CD4-positive, alpha-beta T cell treated with Interleukin-2 at 100 ng/mL for 4 hours (primary cell): ENCODE results near the gene VPS33A.
"Not testable (repeated sequence)": the region's sequence is repeated elsewhere in the genome, so short reads cannot be mapped to it uniquely, and the experiment has no call there.

Experiments
- DNase-seq: peaks from one replicate; pipeline ENCODE4 v3.0.0-alpha.2; 2020; ENCODE audit warnings: low spot score

Gene VPS33A

GRCh38 chr12:122266230-122266901 lies at the start of gene VPS33A:
Gene VPS33A (minus strand): TSS chr12:122266494. CDS start chr12:122266408, 86 bp downstream.
- peak; percentile 92 for DNase-seq

GRCh38 chr12:122312926-122313325 lies 46.6 kb upstream of the VPS33A start:
- DNase-seq: no peak

- no peak for DNase-seq
Measured at GRCh38 chr12:122311696-122312095, 45.4 kb upstream of the VPS33A start.

- DNase-seq: no peak
Measured at GRCh38 chr12:122310626-122311333, 44.5 kb upstream of the VPS33A start.

- no peak for DNase-seq
Measured at GRCh38 chr12:122309564-122310121, 43.3 kb upstream of the VPS33A start.

- DNase-seq: no peak
Measured at GRCh38 chr12:122308811-122309210, 42.5 kb upstream of the VPS33A start.

- no peak for DNase-seq
Measured at GRCh38 chr12:122306407-122306806, 40.1 kb upstream of the VPS33A start.

GRCh38 chr12:122304924-122305323 lies 38.6 kb upstream of the VPS33A start:
- no peak for DNase-seq

- no peak for DNase-seq
Measured at GRCh38 chr12:122303068-122303467, 36.8 kb upstream of the VPS33A start.

GRCh38 chr12:122298071-122298748 lies 31.9 kb upstream of the VPS33A start:
- DNase-seq: no peak

GRCh38 chr12:122297494-122297893 lies 31.2 kb upstream of the VPS33A start:
- no peak for DNase-seq

- DNase-seq: no peak
Measured at GRCh38 chr12:122295877-122296276, 29.6 kb upstream of the VPS33A start.

GRCh38 chr12:122293081-122293480 lies 26.8 kb upstream of the VPS33A start:
- no peak for DNase-seq

- DNase-seq: no peak
Measured at GRCh38 chr12:122291431-122291830, 25.1 kb upstream of the VPS33A start.

GRCh38 chr12:122283680-122284079 lies 17.4 kb upstream of the VPS33A start:
- no peak for DNase-seq

- DNase-seq: no peak
Measured at GRCh38 chr12:122282061-122282460, 15.8 kb upstream of the VPS33A start.

GRCh38 chr12:122276242-122276641 lies 9.9 kb upstream of the VPS33A start:
- DNase-seq: no peak

GRCh38 chr12:122275459-122275858 lies 9.2 kb upstream of the VPS33A start:
- DNase-seq: no peak

GRCh38 chr12:122265886-122266229 lies 436 bp downstream of the VPS33A start:
- peak; percentile 46 for DNase-seq

GRCh38 chr12:122265476-122265875 lies 818 bp downstream of the VPS33A start:
- DNase-seq: peak; percentile 24

- DNase-seq: not testable (repeated sequence)
Measured at GRCh38 chr12:122260735-122261134, 5.6 kb downstream of the VPS33A start.

GRCh38 chr12:122258939-122259338 lies 7.4 kb downstream of the VPS33A start:
- DNase-seq: not testable (repeated sequence)

- DNase-seq: not testable (repeated sequence)
Measured at GRCh38 chr12:122258462-122258861, 7.8 kb downstream of the VPS33A start.
